ENCODE data around the gene PCDH18.
"Not testable (repeated sequence)": the region's sequence is repeated elsewhere in the genome, so short reads cannot be mapped to it uniquely, and the experiment has no call there.

Gene PCDH18

DNA sequence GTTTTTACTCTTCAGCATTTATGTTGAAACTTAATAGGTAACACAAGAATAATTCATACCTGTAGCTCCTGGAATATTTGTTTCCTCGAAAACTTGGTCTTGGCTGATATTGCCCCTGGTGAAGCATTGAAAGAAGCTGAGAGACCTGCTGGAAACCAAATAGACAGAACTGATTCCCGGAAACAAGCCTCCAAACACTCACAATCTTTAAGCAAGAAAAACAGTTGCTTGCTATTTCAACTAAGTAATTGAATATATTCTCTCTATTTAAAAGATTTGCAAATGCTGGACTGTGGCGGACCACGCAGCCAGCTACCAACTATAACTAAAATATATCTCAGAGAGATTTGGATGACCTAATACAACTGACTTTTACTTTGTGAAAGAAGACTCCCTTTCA, 3.6 kb downstream of the PCDH18 start:
- DNase-seq, result no peak

- DNase-seq, result no peak
Observed at GRCh38 chr4:137526681-137527080, 5.6 kb downstream of the PCDH18 start.

- peak; percentile 19 for DNase-seq
Observed at GRCh38 chr4:137524725-137525369, 7.4 kb downstream of the PCDH18 start.

- no peak for DNase-seq
Observed at GRCh38 chr4:137523329-137523728, 9.0 kb downstream of the PCDH18 start.

- DNase-seq, result no peak
Observed at GRCh38 chr4:137521053-137521452, 11.2 kb downstream of the PCDH18 start.

- no peak for DNase-seq
Observed at GRCh38 chr4:137519406-137519805, 12.9 kb downstream of the PCDH18 start.

DNA sequence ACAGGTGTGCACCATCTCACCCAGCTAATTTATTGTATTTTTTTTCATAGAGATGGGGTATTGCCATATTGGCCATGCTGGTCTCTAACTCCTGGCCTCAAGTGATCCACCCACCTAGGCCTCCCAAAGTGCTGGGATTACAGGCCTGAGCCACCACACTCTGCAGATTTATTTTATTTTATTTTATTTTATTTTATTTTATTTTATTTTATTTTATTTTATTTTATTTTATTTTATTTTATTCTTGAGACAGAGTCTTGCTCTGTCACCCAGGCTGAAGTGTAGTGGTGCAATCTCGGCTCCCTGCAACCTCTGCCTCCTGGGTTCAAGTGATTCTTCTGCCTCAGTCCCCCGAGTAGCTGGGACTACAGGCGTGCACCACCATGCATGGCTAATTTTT, 15.0 kb downstream of the PCDH18 start:
- not testable (repeated sequence) for DNase-seq

DNA sequence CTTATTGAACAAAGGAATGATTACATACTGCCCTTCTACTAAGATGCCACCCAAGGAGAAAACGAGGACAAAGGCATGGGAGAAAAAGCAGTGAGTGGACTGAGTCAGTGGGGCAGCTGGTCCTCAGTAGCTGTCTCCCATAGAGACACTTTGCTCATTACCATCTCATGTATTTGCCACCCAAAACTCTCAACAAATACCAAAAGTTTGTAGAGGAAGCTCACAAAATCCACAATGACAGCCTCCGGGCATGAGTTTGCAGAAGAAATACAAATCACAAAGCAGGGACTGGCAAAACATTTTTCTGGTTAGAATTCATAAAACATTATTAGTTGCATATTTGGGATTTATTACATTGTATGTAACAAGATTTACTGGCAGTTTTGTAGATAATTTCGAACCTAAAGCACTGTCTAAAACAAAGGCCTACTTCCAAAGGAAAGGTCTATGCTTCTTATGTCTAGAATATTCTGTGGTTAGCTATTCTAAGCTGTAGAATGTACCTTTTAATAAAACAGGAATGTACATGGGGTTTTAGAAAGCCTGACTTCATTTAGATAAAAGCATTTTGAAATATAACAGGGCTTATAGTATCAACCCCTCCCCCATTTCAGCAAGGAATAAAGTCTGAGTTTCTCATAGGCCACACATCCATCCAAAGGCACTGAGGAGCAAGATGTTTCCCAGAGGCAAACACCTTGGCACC, 17.7 kb downstream of the PCDH18 start:
- no peak for DNase-seq

- no peak for DNase-seq
Observed at GRCh38 chr4:137510557-137511265, 21.6 kb downstream of the PCDH18 start.

- no peak for DNase-seq
Observed at GRCh38 chr4:137509855-137510282, 22.4 kb downstream of the PCDH18 start.

GRCh38 chr4:137502339-137503129, 29.8 kb downstream of the PCDH18 start:
- no peak for DNase-seq

GRCh38 chr4:137496267-137496666, 36.0 kb downstream of the PCDH18 start:
- not testable (repeated sequence) for DNase-seq

DNA sequence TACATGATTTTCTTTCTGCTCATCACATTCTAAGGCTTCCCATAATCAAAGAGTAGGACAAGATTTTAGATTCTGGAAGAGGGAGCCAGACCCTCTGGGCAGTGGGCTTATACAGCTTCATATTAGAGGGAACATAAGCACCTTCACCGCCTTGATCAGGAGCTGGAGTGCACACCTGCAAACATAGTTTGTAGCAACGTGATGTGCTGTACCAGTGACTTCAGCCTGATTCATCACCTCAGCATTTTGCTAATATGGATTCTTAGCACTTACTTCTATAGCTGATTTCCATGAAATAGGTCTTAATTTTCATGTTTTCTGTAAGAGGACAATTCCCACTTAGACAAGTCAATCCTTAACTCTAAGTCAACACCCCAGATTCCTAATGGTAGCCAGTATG, 36.7 kb downstream of the PCDH18 start:
- no peak for DNase-seq

DNA sequence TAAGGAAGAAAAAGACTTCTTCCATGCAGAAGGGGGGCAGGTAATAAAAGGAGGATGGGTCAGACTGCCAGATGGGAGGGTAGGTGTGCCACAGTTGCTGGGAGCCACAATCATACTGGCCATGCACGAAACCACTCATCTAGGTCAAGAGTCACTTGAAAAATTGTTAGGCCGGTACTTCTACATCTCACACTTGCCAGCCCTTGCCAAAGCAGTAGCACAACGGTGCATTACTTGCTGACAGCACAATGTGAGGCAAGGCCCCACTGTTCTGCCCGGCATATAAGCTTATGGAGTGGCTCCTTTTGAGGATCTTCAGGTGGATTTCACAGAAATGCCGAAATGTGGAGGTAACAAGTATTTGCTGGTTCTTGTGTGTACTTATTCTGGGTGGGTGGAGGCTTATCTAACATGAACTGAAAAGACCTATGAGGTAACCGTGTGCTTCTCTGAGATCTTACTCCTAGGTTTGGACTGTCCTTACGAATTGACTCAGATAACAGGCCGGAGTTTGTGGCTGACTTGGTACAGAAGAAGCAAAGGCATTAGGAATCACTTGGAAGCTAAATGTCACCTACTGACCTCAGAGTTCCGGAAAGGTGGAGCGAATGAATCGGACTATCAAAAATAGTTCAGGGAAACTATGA, 48.9 kb downstream of the PCDH18 start:
- DNase-seq, result not testable (repeated sequence)

DNA sequence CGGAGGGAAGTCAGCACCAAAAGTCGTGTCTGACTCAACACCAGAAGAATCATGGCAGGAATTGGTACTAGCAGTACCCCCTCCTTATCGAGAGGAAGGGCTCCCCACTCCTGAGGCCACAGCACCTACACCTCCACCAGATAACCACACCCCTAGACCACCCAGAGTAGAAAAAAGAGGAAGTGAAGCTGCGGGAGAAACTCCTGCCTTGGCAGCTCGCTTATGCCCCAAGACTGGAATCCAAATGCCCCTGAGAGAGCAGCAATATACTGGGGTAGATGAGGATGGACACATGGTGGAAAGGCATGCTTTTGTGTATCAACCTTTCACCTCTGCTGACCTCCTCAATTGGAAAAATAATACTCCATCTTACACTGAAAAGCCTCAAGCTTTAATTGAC, 52.6 kb downstream of the PCDH18 start:
- not testable (repeated sequence) for DNase-seq

GRCh38 chr4:137476345-137476744, 55.9 kb downstream of the PCDH18 start:
- no peak for DNase-seq

- DNase-seq, result peak; percentile 36
Observed at GRCh38 chr4:137474711-137475301, 57.5 kb downstream of the PCDH18 start.

GRCh38 chr4:137471895-137472294, 60.4 kb downstream of the PCDH18 start:
- no peak for DNase-seq

DNA sequence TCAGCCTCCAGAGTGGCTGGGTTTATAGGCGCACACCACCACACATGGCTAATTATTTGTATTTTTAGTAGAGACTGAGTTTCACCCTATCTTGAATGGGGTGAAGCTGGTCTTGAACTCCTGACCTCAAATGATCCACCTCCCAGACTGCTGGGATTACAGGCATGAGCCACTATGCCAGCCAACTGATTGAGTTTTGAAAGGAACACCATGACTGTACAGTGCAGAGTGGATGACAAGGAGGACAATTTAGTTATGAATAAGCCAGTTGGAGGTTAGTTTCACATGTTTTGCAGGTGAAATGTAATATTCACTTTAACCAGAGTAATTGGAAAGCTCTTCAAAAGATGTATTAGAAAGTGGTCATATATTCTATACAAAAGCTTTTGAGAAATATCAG, 60.8 kb downstream of the PCDH18 start:
- DNase-seq, result no peak

GRCh38 chr4:137470806-137471205, 61.5 kb downstream of the PCDH18 start:
- no peak for DNase-seq

Data from NCI-H1694 treated with DMSO at 0.1 percent for 48 hours (cell line).